HUES48 (cell line): ENCODE data around the gene KDM4C.
"Not testable (repeated sequence)": the region's sequence is repeated elsewhere in the genome, so short reads cannot be mapped to it uniquely, and the experiment has no call there.

Experiments used
- H3K27ac ChIP-seq: one replicate; pipeline ENCODE4 v1.7.0; 2013; ENCODE audit warnings: low read depth, low read length, inconsistent platforms
- H3K27me3 ChIP-seq: 2 replicates; pipeline ENCODE4 v1.6.1; 2013; ENCODE audit warnings: mild to moderate bottlenecking, low read length; ENCODE audit not compliant: control insufficient read depth, insufficient read depth
- H3K36me3 ChIP-seq: 2 replicates; pipeline ENCODE4 v1.6.1; 2013; ENCODE audit warnings: low read length; ENCODE audit not compliant: control insufficient read depth, insufficient read depth
- H3K4me1 ChIP-seq: 2 replicates; pipeline ENCODE4 v1.6.1; 2013; ENCODE audit warnings: mild to moderate bottlenecking, low read length; ENCODE audit not compliant: control insufficient read depth, insufficient read depth
- H3K4me3 ChIP-seq: 2 replicates; pipeline ENCODE4 v1.5.1; 2013; ENCODE audit warnings: mild to moderate bottlenecking, low read depth, low read length
- H3K9ac ChIP-seq: 2 replicates; pipeline ENCODE4 v1.6.1; 2013; ENCODE audit warnings: mild to moderate bottlenecking, low read depth, low read length, moderate library complexity
- H3K9me3 ChIP-seq: 2 replicates; pipeline ENCODE4 v1.6.1; 2013; ENCODE audit warnings: low read length; ENCODE audit not compliant: control insufficient read depth, insufficient read depth

KDM4C gene

DNA sequence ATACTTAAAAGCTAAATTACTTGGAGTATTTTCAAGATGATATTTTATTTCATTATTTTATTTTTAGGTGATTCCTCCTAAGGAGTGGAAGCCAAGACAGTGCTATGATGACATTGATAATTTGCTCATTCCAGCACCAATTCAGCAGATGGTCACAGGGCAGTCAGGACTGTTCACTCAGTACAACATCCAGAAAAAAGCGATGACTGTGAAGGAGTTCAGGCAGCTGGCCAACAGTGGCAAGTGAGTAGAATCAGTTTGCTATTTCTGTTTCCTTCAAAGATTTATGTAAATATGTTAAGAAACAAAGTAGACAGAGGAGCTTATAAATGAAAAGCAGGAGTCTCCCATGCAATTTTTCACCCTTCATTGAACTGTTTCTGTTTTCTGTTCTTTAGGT lies 47.8 kb downstream of the KDM4C start:
- no peak overlapping the region for H3K27ac ChIP-seq
- no peak overlapping the region for H3K9ac ChIP-seq
- H3K27me3 ChIP-seq: no peaks in the 10 kb centered on the region
- H3K36me3 ChIP-seq: peaks cover 13% of the 10 kb centered on the region
- H3K9me3 ChIP-seq: peaks cover 8% of the 10 kb centered on the region; the same call in 1 of the 2 replicates
- H3K4me1 ChIP-seq: 0 out of 2 replicates have a peak, but pooled peaks cover 4% of the 10 kb centered on the region
- H3K4me3 ChIP-seq: no peak overlapping the region

DNA sequence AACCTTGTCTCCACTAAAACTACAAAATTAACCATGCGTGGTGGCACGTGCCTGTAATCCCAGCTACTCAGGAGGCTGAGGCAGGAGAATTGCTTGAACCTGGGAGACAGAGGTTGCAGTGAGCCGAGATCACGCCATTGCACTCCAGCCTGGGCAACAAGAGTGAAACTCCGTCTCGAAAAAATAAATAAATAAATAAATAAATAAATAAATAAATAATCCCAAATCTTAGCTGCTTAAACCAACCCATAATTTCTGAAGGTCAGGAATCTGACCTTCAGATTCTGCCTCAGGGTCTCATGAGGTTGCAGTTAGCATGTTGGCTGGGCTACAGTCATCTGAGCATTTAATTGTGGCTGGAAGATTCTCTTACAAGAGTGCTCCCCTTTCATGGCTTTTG lies 48.5 kb downstream of the KDM4C start:
- H3K36me3 ChIP-seq: peaks cover 13% of the 10 kb centered on the region
- not testable (repeated sequence) for H3K4me3 ChIP-seq, H3K9ac ChIP-seq, H3K27me3 ChIP-seq, H3K27ac ChIP-seq, H3K4me1 ChIP-seq, H3K9me3 ChIP-seq

DNA sequence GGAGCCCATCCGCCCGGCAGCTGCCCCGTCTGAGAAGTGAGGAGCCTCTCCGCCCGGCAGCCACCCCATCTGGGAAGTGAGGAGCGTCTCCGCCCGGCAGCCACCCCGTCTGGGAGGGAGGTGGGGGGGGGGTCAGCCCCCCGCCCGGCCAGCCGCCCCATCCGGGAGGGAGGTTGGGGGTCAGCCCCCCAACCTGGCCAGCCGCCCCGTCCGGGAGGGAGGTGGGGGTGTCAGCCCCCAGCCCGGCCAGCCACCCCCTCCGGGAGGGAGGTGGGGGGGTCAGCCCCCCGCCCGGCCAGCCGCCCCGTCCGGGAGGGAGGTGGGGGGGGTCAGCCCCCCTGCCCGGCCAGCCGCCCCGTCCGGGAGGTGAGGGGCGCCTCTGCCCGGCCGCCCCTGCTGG lies 49.9 kb downstream of the KDM4C start:
- H3K4me3 ChIP-seq, H3K27ac ChIP-seq, H3K9ac ChIP-seq, H3K4me1 ChIP-seq, H3K27me3 ChIP-seq, H3K9me3 ChIP-seq: not testable (repeated sequence)
- H3K36me3 ChIP-seq: peaks cover 13% of the 10 kb centered on the region

DNA sequence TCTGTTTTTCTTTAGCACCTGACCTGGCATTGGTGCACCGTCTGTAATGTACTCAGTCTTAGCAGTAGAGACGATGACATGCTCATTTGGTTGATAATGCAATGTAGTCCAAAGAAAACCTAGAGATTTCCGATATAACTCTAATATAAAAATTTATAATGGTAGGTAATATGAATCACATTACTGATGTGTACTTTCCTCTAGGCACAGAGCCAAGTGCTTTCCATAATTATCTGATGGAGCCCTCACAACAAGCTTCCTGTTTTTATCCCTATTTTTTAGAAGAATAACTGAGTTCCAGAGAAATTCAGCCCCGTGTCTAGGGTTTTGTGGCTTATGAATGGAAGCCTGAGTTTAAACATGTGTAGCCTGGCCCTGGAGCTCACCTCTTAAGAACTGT lies 53.7 kb downstream of the KDM4C start:
- Histone ChIP-seq H3K4me1 (0 out of 2 replicates have a peak, but pooled peaks cover 4% of the 10 kb centered on the region), H3K9ac (no peak overlapping the region), H3K27ac (no peak overlapping the region), H3K9me3 (peaks cover 2% of the 10 kb centered on the region; the same call in 1 of the 2 replicates), H3K36me3 (peaks cover 5% of the 10 kb centered on the region), H3K27me3 (no peaks in the 10 kb centered on the region), H3K4me3 (no peak overlapping the region)

DNA sequence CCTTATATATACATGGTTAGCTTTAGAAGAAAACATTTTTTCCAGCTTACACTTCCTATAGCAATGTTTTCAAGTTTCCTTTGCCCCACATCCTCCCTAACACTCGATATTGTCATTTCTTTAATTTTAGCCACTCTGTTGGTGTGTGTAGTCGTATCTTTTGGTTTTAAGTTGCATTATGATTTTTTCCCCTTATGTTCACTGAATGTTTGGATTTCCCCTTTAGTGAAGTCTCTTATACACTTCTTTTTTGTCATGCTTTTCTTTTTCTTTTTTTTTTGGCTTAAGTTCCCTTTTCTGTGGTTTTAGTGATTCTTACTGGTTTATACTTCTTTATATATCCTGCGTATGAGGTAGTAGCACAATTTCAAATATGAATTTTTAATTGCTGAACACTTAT lies 58.8 kb downstream of the KDM4C start:
- H3K9ac ChIP-seq: no peak overlapping the region
- peaks cover 22% of the 10 kb centered on the region for H3K4me1 ChIP-seq
- H3K9me3 ChIP-seq: no peaks in the 10 kb centered on the region
- H3K27me3 ChIP-seq: no peaks in the 10 kb centered on the region
- H3K27ac ChIP-seq: no peak overlapping the region
- H3K36me3 ChIP-seq: no peaks in the 10 kb centered on the region
- H3K4me3 ChIP-seq: no peak overlapping the region

DNA sequence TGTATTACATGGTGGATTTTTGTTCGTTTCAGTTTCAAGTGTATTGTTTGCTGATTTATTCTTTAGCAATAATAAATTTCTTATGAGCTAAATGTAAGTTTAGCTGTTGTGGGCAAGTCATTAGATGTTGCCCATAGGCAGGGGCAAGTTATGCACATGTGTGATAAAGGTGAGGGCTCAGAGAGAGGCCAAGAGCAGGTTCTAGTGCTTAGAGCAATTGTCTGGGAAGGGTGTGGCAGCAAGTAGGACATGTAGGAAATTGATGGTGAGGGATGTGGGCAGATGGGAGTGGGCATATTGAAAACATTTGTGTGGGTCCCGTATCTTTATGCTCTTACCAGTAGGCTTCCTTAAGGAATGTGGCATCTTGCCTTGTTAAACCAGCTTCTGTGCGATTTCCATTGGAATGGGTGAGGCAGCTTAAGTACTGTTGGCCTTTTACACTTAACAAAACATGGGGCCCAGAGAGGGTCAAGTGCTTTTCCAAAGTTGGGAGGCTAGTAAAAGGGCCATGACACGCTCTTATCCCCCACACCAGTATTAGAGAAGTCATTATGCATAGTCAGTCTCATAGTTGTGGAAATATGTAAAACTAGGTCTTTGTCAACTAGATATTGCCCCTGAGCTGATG lies 60.6 kb downstream of the KDM4C start:
- H3K4me3 ChIP-seq: no peak overlapping the region
- H3K27ac ChIP-seq: no peak overlapping the region

DNA sequence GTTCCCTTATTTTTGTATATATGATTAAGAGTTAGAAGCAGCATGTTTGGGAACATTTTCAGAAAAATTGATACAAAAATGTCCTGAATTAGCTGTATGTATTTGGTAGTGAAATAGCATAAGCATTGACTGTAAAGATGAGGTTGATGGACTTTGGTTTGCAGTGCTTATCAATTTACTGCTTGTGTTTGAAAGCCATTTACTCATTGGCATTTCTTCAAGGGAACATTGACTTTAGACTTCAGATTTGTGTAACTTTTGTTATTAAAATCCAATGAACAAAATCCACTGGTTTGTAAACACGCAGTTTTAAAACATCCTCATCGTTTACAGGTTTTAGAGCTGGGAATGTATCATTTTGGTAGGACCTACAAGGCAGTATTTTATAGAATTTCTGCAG lies 61.3 kb downstream of the KDM4C start:
- H3K9me3 ChIP-seq: no peaks in the 10 kb centered on the region
- no peak overlapping the region for H3K4me3 ChIP-seq
- 0 out of 2 replicates have a peak, but pooled peaks cover 3% of the 10 kb centered on the region for H3K36me3 ChIP-seq
- no peak overlapping the region for H3K9ac ChIP-seq
- H3K4me1 ChIP-seq: peaks cover 28% of the 10 kb centered on the region
- no peak overlapping the region for H3K27ac ChIP-seq
- H3K27me3 ChIP-seq: no peaks in the 10 kb centered on the region

More for the DNA sequence above, 60.6 kb downstream of the KDM4C start:
- Histone ChIP-seq H3K4me1 (peaks cover 28% of the 10 kb centered on the region), H3K9me3 (no peaks in the 10 kb centered on the region), H3K9ac (no peak overlapping the region), H3K36me3 (0 out of 2 replicates have a peak, but pooled peaks cover under 1% of the 10 kb centered on the region), H3K27me3 (no peaks in the 10 kb centered on the region)

DNA sequence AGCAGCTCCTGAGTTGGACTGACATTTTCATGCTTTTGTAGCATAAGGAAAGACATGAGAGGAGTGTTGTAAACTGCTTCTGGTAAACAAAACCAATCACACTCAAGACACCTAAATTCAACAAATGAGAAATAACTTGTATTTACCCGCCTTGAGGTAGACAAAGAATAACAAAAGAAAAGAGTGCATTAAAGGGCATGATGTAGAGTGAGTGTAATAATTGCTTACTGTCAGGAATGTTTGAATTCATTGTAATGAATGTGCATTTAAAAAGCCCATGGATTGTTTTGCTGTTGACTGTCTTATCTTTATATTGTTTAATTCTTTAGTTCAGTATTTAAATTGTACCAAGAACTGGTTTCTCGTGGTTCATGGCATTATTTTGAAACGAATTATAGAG lies 61.8 kb downstream of the KDM4C start:
- H3K4me1 ChIP-seq: peaks cover 28% of the 10 kb centered on the region
- no peak overlapping the region for H3K27ac ChIP-seq
- no peak overlapping the region for H3K9ac ChIP-seq
- 0 out of 2 replicates have a peak, but pooled peaks cover 3% of the 10 kb centered on the region for H3K36me3 ChIP-seq
- H3K9me3 ChIP-seq: no peaks in the 10 kb centered on the region
- no peak overlapping the region for H3K4me3 ChIP-seq
- H3K27me3 ChIP-seq: no peaks in the 10 kb centered on the region

DNA sequence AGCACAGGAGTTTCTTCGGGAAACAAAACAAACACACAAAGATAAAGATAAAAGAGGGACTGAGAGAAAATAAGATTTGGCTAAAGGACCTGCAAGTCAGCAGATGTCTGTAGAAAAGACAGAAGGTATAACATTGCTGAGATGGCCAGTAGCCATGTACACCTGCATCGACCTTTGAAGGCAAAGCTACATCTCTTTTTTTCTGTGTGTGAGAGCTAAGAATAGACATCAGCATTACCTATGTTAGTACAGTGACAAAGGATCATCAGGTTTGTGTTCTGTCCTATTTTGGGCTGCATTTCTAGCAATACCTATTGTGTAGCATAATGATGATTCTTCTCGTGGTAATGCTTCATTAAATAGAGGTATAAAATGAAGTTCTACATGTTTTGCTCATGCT lies 64.9 kb downstream of the KDM4C start:
- Histone ChIP-seq H3K4me1 (peaks cover 30% of the 10 kb centered on the region), H3K27ac (no peak overlapping the region), H3K9me3 (no peaks in the 10 kb centered on the region), H3K9ac (no peak overlapping the region), H3K27me3 (no peaks in the 10 kb centered on the region), H3K36me3 (0 out of 2 replicates have a peak, but pooled peaks cover 6% of the 10 kb centered on the region), H3K4me3 (no peak overlapping the region)

DNA sequence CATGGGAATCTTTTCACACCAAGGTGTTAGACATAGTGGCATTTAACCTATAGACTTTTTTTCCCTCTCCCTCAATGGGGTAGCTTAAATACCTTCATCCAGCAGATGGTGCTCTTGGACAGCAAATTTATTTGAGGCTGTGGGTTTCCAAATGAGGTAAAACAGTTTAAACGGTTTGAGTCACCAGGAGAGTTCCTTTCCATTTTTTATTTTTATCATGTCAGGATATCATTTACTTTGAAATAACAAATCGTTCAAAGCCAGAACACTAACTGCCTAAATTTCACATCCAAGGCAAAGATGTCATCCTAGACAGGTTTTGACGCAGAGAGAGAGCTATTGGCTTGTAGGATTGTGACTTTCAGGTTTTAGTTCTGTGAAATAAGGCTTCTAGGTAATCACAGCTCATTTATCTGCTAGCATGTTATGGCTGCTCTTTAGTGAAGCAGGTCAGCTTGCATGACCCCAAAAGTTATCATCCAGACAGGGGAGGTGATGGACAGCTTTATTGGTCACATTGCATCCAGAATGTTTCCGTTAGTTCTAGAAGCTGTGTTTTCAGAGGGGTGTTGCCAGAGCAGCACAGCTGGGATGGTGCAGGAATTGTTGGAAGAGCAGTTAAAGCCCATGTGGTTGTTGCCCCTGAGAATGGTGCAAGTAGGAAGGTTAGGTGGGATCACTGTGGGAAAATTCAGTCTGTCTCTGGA lies 69.8 kb downstream of the KDM4C start:
- H3K4me3 ChIP-seq: no peak overlapping the region

DNA sequence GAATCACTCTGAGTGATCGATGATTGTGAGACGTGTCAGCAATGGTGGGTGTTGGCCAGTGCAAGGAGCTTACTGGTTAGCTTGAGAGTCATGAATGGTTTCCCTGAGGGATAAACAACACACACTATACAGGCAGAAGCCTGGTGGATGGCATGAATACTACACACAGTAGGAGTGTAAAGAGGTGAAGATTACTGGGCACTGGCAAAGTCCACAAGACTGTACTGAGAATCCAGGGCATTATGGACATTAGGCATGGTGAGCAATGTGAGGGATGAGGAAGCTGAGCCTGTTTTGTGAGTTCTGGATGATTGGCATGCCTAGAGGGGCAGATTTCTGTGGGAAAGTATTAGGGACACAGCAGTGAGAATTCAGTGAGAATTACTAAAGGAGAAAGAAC lies 71.3 kb downstream of the KDM4C start:
- H3K9ac ChIP-seq: no peak overlapping the region
- 0 out of 2 replicates have a peak, but pooled peaks cover 5% of the 10 kb centered on the region for H3K4me1 ChIP-seq
- 0 out of 2 replicates have a peak, but pooled peaks cover 6% of the 10 kb centered on the region for H3K36me3 ChIP-seq
- H3K4me3 ChIP-seq: no peak overlapping the region
- H3K27ac ChIP-seq: no peak overlapping the region
- no peaks in the 10 kb centered on the region for H3K27me3 ChIP-seq
- no peaks in the 10 kb centered on the region for H3K9me3 ChIP-seq

More for the DNA sequence above, 69.8 kb downstream of the KDM4C start:
- no peak overlapping the region for H3K27ac ChIP-seq
- 0 out of 2 replicates have a peak, but pooled peaks cover 5% of the 10 kb centered on the region for H3K4me1 ChIP-seq
- H3K36me3 ChIP-seq: 0 out of 2 replicates have a peak, but pooled peaks cover 9% of the 10 kb centered on the region
- H3K9me3 ChIP-seq: no peaks in the 10 kb centered on the region
- no peaks in the 10 kb centered on the region for H3K27me3 ChIP-seq
- H3K9ac ChIP-seq: no peak overlapping the region
